ENCODE results near the gene CHPF. TPM values are rescaled to one million over a fixed set of nuclear protein-coding genes. Genes with fewer than 3 reads are reported as not detected.
A peak's percentile ranks its signal among the peaks of the same experiment; 100 is the strongest.

Gene CHPF
- polyA plus RNA-seq, 1 experiment, result 119 TPM

DNA sequence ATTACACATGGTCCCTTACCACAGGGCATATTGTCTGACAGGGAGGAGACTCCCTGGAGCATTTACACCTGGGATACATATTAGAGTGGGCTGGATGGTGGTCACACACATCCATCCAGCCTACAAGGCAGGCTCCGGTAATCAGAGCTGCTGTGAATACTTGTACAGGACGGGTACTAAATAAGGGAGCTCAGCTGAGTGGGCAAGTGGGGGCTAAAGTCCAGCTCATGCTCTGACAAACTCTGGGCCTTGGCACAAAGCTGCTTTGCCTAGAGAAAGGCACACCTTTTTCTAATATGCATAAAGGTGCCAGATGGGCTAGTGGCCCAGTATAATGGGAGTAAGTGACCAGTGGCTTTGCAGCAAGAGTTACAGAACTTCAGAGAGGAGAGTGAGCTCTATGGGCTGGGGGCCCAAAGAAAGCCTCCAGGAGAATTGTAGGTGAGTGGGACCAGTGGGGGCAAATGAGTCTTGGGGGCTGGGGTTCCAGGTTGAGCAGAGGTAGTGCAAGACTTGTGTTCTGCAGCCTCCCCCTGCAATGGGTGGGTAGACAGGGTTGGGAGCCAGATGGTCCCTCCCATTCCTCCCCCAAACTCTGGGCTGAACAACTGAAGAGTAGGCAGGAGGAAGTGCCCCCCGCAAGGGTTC, 1.8 kb upstream of the CHPF start:
- TF ChIP-seq, protein P1, sequence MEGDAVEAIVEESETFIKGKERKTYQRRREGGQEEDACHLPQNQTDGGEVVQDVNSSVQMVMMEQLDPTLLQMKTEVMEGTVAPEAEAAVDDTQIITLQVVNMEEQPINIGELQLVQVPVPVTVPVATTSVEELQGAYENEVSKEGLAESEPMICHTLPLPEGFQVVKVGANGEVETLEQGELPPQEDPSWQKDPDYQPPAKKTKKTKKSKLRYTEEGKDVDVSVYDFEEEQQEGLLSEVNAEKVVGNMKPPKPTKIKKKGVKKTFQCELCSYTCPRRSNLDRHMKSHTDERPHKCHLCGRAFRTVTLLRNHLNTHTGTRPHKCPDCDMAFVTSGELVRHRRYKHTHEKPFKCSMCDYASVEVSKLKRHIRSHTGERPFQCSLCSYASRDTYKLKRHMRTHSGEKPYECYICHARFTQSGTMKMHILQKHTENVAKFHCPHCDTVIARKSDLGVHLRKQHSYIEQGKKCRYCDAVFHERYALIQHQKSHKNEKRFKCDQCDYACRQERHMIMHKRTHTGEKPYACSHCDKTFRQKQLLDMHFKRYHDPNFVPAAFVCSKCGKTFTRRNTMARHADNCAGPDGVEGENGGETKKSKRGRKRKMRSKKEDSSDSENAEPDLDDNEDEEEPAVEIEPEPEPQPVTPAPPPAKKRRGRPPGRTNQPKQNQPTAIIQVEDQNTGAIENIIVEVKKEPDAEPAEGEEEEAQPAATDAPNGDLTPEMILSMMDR (IDR thresholded peaks at IDR 0.05; ENCODE audit: insufficient read depth, low read depth, low read length), result no peak
- no peak overlapping the region for H3K4me3 ChIP-seq (ENCODE audit: low read depth, low read length)
- no peak for DNase-seq (ENCODE audit: low read depth)
- ChIA-PET POLR2A (no interaction called here), CTCF (interaction anchor here (1.2 to 35.2 kb wide), 4 partner anchors 11 to 97 kb away, joined by 3 to 872 read pairs (median 14); partner anchors contain the start of genes ASIC4 and GMPPA)
- peaks cover 12% of the 10 kb centered on the region for H3K36me3 ChIP-seq (ENCODE audit: control insufficient read depth, insufficient read depth, low read length)
- H3K27me3 ChIP-seq (ENCODE audit: control insufficient read depth, insufficient read depth, low read length), result no peaks in the 10 kb centered on the region

DNA sequence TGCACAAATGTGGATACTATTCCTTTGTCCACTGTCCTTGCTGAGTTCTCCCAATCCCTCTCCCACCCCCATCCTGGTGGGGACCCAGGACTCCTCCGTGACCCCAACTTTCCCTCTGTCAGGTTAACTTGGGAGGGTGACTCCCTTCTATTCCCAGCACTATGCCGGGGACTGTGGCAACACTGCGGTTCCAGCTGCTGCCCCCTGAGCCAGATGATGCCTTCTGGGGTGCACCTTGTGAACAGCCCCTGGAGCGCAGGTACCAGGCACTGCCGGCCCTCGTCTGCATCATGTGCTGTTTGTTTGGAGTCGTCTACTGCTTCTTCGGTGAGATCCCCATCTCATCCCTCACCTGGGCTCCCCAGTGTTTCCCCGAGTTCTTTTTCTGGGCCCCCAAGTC, 958 bp upstream of the CHPF start:
- ChIA-PET POLR2A (no interaction called here), CTCF (interaction anchor here (0.7 to 35.2 kb wide), 8 partner anchors 8 to 98 kb away, joined by 3 to 872 read pairs (median 4); partner anchors contain the start of genes ASIC4 and GMPPA)
- TF ChIP-seq, protein P1 (IDR thresholded peaks at IDR 0.05; ENCODE audit: insufficient read depth, low read depth, low read length), result no peak
- no peak for DNase-seq (ENCODE audit: low read depth)
- H3K27me3 ChIP-seq (ENCODE audit: control insufficient read depth, insufficient read depth, low read length), result no peaks in the 10 kb centered on the region
- H3K36me3 ChIP-seq (ENCODE audit: control insufficient read depth, insufficient read depth, low read length), result peaks cover 20% of the 10 kb centered on the region
- H3K4me3 ChIP-seq (ENCODE audit: low read depth, low read length), result peak overlapping the region; percentile 84

DNA sequence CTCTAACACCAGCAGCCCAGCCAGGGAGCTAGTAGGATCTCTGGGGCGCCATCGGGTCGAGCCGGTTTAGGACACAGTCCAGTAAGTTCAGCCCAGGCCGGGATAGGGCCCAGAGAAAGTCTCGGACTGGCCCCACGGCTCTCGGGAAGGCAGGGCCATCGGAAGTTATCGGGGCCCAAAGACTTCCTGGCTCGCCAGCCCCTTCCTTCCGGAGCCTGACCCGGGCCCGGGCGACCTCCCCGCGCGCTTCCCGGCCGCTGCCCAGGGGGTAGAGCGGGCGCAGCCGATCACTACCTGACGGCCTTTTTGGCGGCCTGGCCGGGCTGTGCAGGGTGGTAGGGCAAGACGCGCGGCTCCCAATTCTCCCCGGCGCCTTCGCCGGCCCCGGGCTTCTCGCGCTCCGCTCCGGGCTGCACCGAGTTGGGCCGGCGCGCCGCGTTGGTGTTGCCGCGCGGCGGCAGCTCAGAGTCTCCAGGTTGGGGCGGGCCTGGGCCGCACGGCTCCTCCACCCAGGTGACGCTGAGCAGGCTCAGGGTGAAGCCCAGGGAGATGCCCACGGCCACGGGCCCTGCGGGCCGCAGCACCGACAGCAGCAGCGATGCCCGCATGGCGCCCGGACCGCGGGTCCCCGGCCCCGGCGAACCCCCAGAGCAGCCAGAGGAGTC, 546 bp downstream of the CHPF start:
- no peaks in the 10 kb centered on the region for H3K27me3 ChIP-seq (ENCODE audit: control insufficient read depth, insufficient read depth, low read length)
- ChIA-PET CTCF (interaction anchor here (0.8 to 35.2 kb wide), 13 partner anchors 9 to 156 kb away, joined by 3 to 872 read pairs (median 5); partner anchors contain the start of genes ASIC4, DNPEP, GMPPA and OBSL1), POLR2A (interaction anchor here (0.5 to 0.6 kb wide), 2 partner anchors 21 to 146 kb away, joined by 3 to 4 read pairs; no protein-coding TSS in a partner anchor)
- TF ChIP-seq, protein P1 (IDR thresholded peaks at IDR 0.05; ENCODE audit: insufficient read depth, low read depth, low read length), result no peak
- no peak for DNase-seq (ENCODE audit: low read depth)
- peaks cover 28% of the 10 kb centered on the region for H3K36me3 ChIP-seq (ENCODE audit: control insufficient read depth, insufficient read depth, low read length)
- H3K4me3 ChIP-seq (ENCODE audit: low read depth, low read length), result peak overlapping the region; percentile 84

DNA sequence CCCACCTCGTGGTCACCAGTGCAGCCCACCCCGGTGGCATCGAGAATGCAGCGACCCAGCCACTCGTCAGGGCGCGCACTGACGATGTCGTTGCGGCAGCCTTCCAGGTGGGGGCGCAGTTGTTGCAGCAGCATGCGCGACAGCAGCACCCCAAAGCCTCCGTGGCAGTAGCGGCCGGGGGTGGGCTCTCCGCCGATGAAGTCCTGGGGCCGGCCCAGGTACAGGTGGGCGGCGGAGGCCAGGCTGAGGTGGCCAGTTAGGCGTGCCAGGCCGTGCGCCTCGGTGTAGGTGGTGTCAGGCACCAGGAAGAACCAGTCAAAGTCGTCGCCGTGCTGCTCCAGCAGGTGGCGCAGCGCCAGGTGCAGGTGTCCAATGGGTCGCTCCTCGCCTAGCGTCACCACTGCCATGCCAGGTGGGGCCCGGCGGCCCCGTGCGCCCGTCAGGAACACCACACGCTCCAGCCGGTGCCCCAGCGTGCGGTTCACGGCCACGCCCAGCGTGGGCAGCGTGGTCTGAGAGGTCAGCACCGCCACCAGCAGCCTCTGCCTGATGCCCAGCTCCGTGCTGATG, 1.9 kb downstream of the CHPF start:
- CTCF ChIA-PET, result interaction anchor here (0.6 to 35.2 kb wide), 28 partner anchors 10 to 193 kb away, joined by 3 to 872 read pairs (median 4); partner anchors contain the start of genes ASIC4, DNPEP, GMPPA and OBSL1
- TF ChIP-seq, protein P1 (IDR thresholded peaks at IDR 0.05; ENCODE audit: insufficient read depth, low read depth, low read length), result peak; percentile 82
- Histone ChIP-seq H3K36me3 (ENCODE audit: control insufficient read depth, insufficient read depth, low read length) (peaks cover 28% of the 10 kb centered on the region), H3K4me3 (ENCODE audit: low read depth, low read length) (no peak overlapping the region), H3K27me3 (ENCODE audit: control insufficient read depth, insufficient read depth, low read length) (no peaks in the 10 kb centered on the region)
- POLR2A ChIA-PET, result no interaction called here
- DNase-seq (ENCODE audit: low read depth), result no peak
